OCI-LY3 (cell line): ENCODE results near the gene IRS2.

Experiments
- H2AFZ ChIP-seq: fragments of 200-600, 300-600 bp; shearing (Covaris generic); 2 replicates; pipeline ENCODE4 v1.6.0; 2014; ENCODE audit warnings: antibody characterized with exemption, low read depth, low read length
- H3K27ac ChIP-seq: fragments of 200-600, 300-600 bp; sonication (generic); 2 replicates; pipeline ENCODE4 v1.5.1; 2014; ENCODE audit warnings: mild to moderate bottlenecking, low read length, moderate library complexity, mixed read lengths
- H3K27me3 ChIP-seq: fragments of 200-600, 300-600 bp; sonication (generic); 2 replicates; pipeline ENCODE4 v1.6.1; 2014; ENCODE audit warnings: low read depth, low read length, mixed read lengths
- H3K36me3 ChIP-seq: fragments of 200-600, 300-600 bp; sonication (generic); replicated peaks from 2 replicates; pipeline ENCODE3; 2014; ENCODE audit warnings: low read depth, low read length, mixed read lengths
- H3K4me1 ChIP-seq: fragments of 300-600, 200-600 bp; sonication (generic); 2 replicates; pipeline ENCODE4 v1.6.1; 2014; ENCODE audit warnings: low read length, mixed read lengths
- H3K4me2 ChIP-seq: fragments of 200-600, 300-600 bp; sonication (generic); 2 replicates; pipeline ENCODE4 v1.6.1; 2014; ENCODE audit warnings: low read length, mixed read lengths
- H3K4me3 ChIP-seq: fragments of 300-600, 200-600 bp; sonication (generic); 2 replicates; pipeline ENCODE4 v1.5.1; 2014; ENCODE audit warnings: antibody characterized with exemption, mild to moderate bottlenecking, low read length, moderate library complexity
- H3K79me2 ChIP-seq: fragments of 300-600, 200-600 bp; shearing (Covaris generic); 2 replicates; pipeline ENCODE4 v1.6.1; 2014; ENCODE audit warnings: mild to moderate bottlenecking, low read length, mixed read lengths
- H3K9ac ChIP-seq: fragments of 300-600, 200-600 bp; shearing (Covaris generic); 2 replicates; pipeline ENCODE4 v1.6.0; 2014; ENCODE audit warnings: mild to moderate bottlenecking, low read length, moderate library complexity
- H3K9me3 ChIP-seq: fragments of 200-600, 300-600 bp; shearing (Covaris generic); 2 replicates; pipeline ENCODE4 v1.6.1; 2014; ENCODE audit warnings: low read length, mixed read lengths; ENCODE audit not compliant: insufficient read depth
- H4K20me1 ChIP-seq: fragments of 200-600, 300-600 bp; sonication (generic); 2 replicates; pipeline ENCODE4 v1.6.1; 2016; ENCODE audit warnings: low read length, mixed read lengths; ENCODE audit not compliant: insufficient read depth
- CTCF ChIP-seq: fragments of 200-600, 300-600 bp; sonication (generic); IDR thresholded peaks from 2 replicates; pipeline ENCODE4 v1.5.1; 2014; ENCODE audit warnings: antibody characterized with exemption, low read length, low read depth
- EZH2phosphoT487 ChIP-seq: fragments of 200-600 bp; shearing (Covaris generic); IDR thresholded peaks from 2 replicates; pipeline ENCODE4 v1.6.1; 2018; ENCODE audit warnings: antibody characterized with exemption, mixed run types, low read depth

IRS2 gene

GRCh38 chr13:109783447-109783814, 3.0 kb downstream of the IRS2 start:
- Histone ChIP-seq H2AFZ (no peak overlapping the region), H3K9ac (no peak overlapping the region), H3K27me3 (no peaks in the 10 kb centered on the region), H3K36me3 (no peaks in the 10 kb centered on the region), H3K79me2 (no peaks in the 10 kb centered on the region), H3K27ac (no peak overlapping the region), H3K9me3 (no peaks in the 10 kb centered on the region), H3K4me1 (no peaks in the 10 kb centered on the region), H3K4me3 (no peak overlapping the region), H4K20me1 (no peaks in the 10 kb centered on the region), H3K4me2 (no peak overlapping the region)
- TF ChIP-seq EZH2phosphoT487 (no peak), CTCF (no peak)

GRCh38 chr13:109782823-109783431, 3.5 kb downstream of the IRS2 start:
- Histone ChIP-seq H3K9ac (no peak overlapping the region), H2AFZ (no peak overlapping the region), H3K4me1 (no peaks in the 10 kb centered on the region), H4K20me1 (no peaks in the 10 kb centered on the region), H3K4me2 (no peak overlapping the region), H3K9me3 (no peaks in the 10 kb centered on the region), H3K4me3 (no peak overlapping the region), H3K79me2 (no peaks in the 10 kb centered on the region), H3K27me3 (no peaks in the 10 kb centered on the region), H3K36me3 (no peaks in the 10 kb centered on the region), H3K27ac (no peak overlapping the region)
- TF ChIP-seq CTCF (no peak), EZH2phosphoT487 (no peak)

GRCh38 chr13:109782066-109782822, 4.1 kb downstream of the IRS2 start:
- Histone ChIP-seq H3K79me2 (no peaks in the 10 kb centered on the region), H3K4me1 (no peaks in the 10 kb centered on the region), H3K9ac (no peak overlapping the region), H3K4me3 (no peak overlapping the region), H3K27me3 (no peaks in the 10 kb centered on the region), H3K36me3 (no peaks in the 10 kb centered on the region), H3K4me2 (no peak overlapping the region), H4K20me1 (no peaks in the 10 kb centered on the region), H3K9me3 (no peaks in the 10 kb centered on the region), H3K27ac (no peak overlapping the region), H2AFZ (no peak overlapping the region)
- no peak for TF ChIP-seq EZH2phosphoT487
- TF ChIP-seq CTCF = no peak

GRCh38 chr13:109781384-109782065, 4.9 kb downstream of the IRS2 start:
- Histone ChIP-seq H4K20me1 (no peaks in the 10 kb centered on the region), H3K9me3 (no peaks in the 10 kb centered on the region), H3K4me3 (no peak overlapping the region), H3K9ac (no peak overlapping the region), H3K27ac (no peak overlapping the region), H3K27me3 (no peaks in the 10 kb centered on the region), H3K4me1 (no peaks in the 10 kb centered on the region), H3K4me2 (no peak overlapping the region), H2AFZ (no peak overlapping the region), H3K36me3 (no peaks in the 10 kb centered on the region), H3K79me2 (no peaks in the 10 kb centered on the region)
- TF ChIP-seq EZH2phosphoT487 = no peak
- TF ChIP-seq CTCF = no peak
